HL-60 (cell line): ENCODE results near the gene ATG10.
A peak's percentile ranks its signal among the peaks of the same experiment; 100 is the strongest.

Experiments used
- DNase-seq, 2 experiments: peaks; one replicate each; pipeline ENCODE4 v3.0.0-alpha.2; 2010 to 2020; ENCODE audit warnings: low read depth in 1 of 2, low spot score in 1 of 2
- H3K27ac ChIP-seq: fragments of 250-450 bp; sonication (Bioruptor Pico); replicated peaks from 2 replicates; pipeline ENCODE4 v1.5.1; 2020; ENCODE audit warnings: mild to moderate bottlenecking, moderate library complexity
- H3K27me3 ChIP-seq: fragments of 250-450 bp; sonication (Bioruptor Pico); 2 replicates; pipeline ENCODE4 v1.5.1; 2021; ENCODE audit warnings: mild to moderate bottlenecking, moderate library complexity; ENCODE audit not compliant: insufficient read depth, poor library complexity, severe bottlenecking
- H3K4me3 ChIP-seq: replicated peaks from 2 replicates; pipeline ENCODE4 v1.5.1; 2011; ENCODE audit warnings: mild to moderate bottlenecking, control low read depth, low read length; ENCODE audit not compliant: insufficient read depth
- CTCF ChIP-seq: IDR thresholded peaks from one replicate; pipeline ENCODE4 v1.5.1; 2011; ENCODE audit warnings: low read length, control low read depth, inconsistent platforms; ENCODE audit not compliant: insufficient read depth
- GABPA ChIP-seq: IDR thresholded peaks from 2 replicates; pipeline ENCODE4 v1.6.1; 2012; ENCODE audit warnings: low read depth
- POLR2AphosphoS5 ChIP-seq: IDR thresholded peaks from 2 replicates; pipeline ENCODE4 v1.6.1; 2012; ENCODE audit warnings: low read depth
- REST ChIP-seq: IDR thresholded peaks from 2 replicates; pipeline ENCODE4 v1.6.1; 2012; ENCODE audit warnings: low read depth; ENCODE audit not compliant: insufficient replicate concordance
- SPI1 ChIP-seq: IDR thresholded peaks from 2 replicates; pipeline ENCODE4 v1.6.1; 2012; ENCODE audit warnings: low read depth, mild to moderate bottlenecking, borderline replicate concordance
- long read RNA-seq: library from polyadenylated mRNA; unstranded; transcript quantifications from one replicate; pipeline ENCODE4 v2.0.0, GENCODE V29; 2020

ATG10 gene
- long read RNA-seq, partial matches to known transcripts = 2 of 18 reads
- long read RNA-seq, other reads (novel, unspliced or antisense) = 13 of 18 reads

- peak within 1 kb of the TSS; percentile 54 for H3K4me3 ChIP-seq
- no peaks in the 10 kb centered on the region for H3K27me3 ChIP-seq
- H3K27ac ChIP-seq = peak within 1 kb of the TSS; percentile 94
- TF ChIP-seq REST (no peak), POLR2AphosphoS5 (peak; percentile 65; the same call in 1 of the 2 replicates)
- peak; percentile 49 to 68 for DNase-seq
Observed at GRCh38 chr5:81971712-81972491, at the start of gene ATG10. ATG10 (plus strand) TSS chr5:81972023; CDS start chr5:81987571, 15,548 bp downstream.

- TF ChIP-seq REST (no peak), CTCF (no peak), POLR2AphosphoS5 (no peak), SPI1 (no peak), GABPA (no peak)
- DNase-seq = no peak
Observed at GRCh38 chr5:81922854-81923279, 49.0 kb upstream of the ATG10 start.

DNA sequence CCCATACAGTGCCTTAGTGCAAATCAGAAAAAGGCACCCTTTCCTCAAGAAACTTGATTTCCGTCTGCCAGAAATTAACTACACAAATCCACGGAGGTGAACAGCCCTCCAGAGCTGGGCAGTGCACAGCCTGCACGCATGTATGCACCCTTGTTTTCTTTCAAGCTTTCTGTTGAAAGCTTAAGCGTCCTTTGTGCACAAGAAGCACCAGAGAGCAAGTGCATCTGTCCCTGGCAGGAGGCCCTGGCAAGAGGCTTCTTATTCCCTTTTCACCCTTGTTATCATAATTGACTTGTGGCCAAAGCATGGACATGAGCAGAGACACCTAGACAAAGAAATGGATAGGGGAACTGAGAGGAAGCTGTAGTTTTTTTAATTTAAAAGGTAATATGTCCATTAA is 47.4 kb upstream of the ATG10 start:
- no peak overlapping the region for H3K4me3 ChIP-seq
- no peak for DNase-seq
- no peak overlapping the region for H3K27ac ChIP-seq
- no peaks in the 10 kb centered on the region for H3K27me3 ChIP-seq
- TF ChIP-seq SPI1 (no peak), REST (no peak), CTCF (no peak), POLR2AphosphoS5 (no peak), GABPA (no peak)

More at GRCh38 chr5:81922854-81923279, 49.0 kb upstream of the ATG10 start:
- Histone ChIP-seq H3K27me3 (no peaks in the 10 kb centered on the region), H3K4me3 (no peak overlapping the region), H3K27ac (no peak overlapping the region)
